GM12878 (cell line): ENCODE measurements around the gene CA9.

Experiments used
- BCL11A ChIP-seq: IDR thresholded peaks from 2 replicates; pipeline ENCODE4 v1.6.1; 2011; ENCODE audit warnings: low read depth, low read length
- BHLHE40 ChIP-seq, 2 experiments: fragments of 450-650 bp in 1 of 2; IDR thresholded peaks; 2 replicates each; pipeline ENCODE4 v1.6.1; 2011 to 2017; ENCODE audit warnings: low read depth in 2 of 2, borderline replicate concordance in 1 of 2, improper control_type of control experiment in 1 of 2, low read length in 1 of 2, mild to moderate bottlenecking in 1 of 2
- EP300 ChIP-seq, 2 experiments: fragments of 150-350 bp in 1 of 2; IDR thresholded peaks; 2 replicates each; pipeline ENCODE4 v1.6.1; 2011 to 2012; ENCODE audit warnings: low read depth in 2 of 2, low read length in 2 of 2, borderline replicate concordance in 1 of 2, improper control_type of control experiment in 1 of 2, inconsistent platforms in 1 of 2; ENCODE audit not compliant: control insufficient read depth in 1 of 2
- HCFC1 ChIP-seq: fragments of 150-350 bp; IDR thresholded peaks from 2 replicates; pipeline ENCODE4 v1.6.1; 2014; ENCODE audit warnings: low read length
- SMC3 ChIP-seq: IDR thresholded peaks from 2 replicates; pipeline ENCODE4 v1.6.1; 2011; ENCODE audit warnings: low read length, improper control_type of control experiment, borderline replicate concordance
- ZNF274 ChIP-seq: IDR thresholded peaks from one replicate; pipeline ENCODE4 v1.8.0; 2011; ENCODE audit not compliant: insufficient read length, insufficient read depth
- TF ChIP-seq, protein P1 (sequence below): fragments of 450-650 bp; IDR thresholded peaks from 2 replicates; pipeline ENCODE4 v1.6.1; 2017; ENCODE audit warnings: antibody characterized with exemption, mild to moderate bottlenecking, moderate library complexity
- TF ChIP-seq, protein P2 (sequence below), 3 experiments: IDR thresholded peaks in 2 of 3; conservative IDR thresholded peaks in 1 of 3; 2 replicates each; pipeline ENCODE4 v1.5.1; 2011; ENCODE audit warnings: low read depth in 3 of 3, low read length in 3 of 3, mild to moderate bottlenecking in 3 of 3, control low read depth in 2 of 3, moderate library complexity in 2 of 3, inconsistent platforms in 1 of 3, mixed read lengths in 1 of 3; ENCODE audit not compliant: control insufficient read depth in 2 of 3, insufficient read depth in 1 of 3; ENCODE audit errors: extremely low read depth in 1 of 3
- TF ChIP-seq, protein P3 (sequence below): IDR thresholded peaks from 2 replicates; pipeline ENCODE4 v1.6.1; 2011; ENCODE audit warnings: low read depth, mild to moderate bottlenecking, low read length, moderate library complexity, borderline replicate concordance; ENCODE audit errors: extremely low read depth

DNA sequence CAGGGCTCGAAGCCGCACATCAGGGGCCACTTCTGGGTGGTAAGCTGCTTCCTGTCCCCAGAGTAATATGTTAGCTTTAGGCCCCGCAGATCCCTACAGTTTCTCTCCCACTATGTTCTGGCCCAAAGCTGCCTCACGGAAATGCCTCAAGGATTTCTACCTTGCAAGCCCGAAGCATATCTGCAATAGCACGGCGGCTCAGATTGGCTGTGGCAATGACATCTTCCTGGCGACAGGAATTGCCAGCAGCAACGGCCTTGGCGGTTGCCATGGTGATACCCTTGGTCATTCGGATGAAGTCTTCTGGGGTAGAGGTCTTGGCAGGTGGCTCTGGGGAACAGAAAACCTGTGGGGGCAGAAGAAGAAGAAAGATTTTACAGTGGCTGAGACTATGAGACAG is 26.3 kb downstream of the CA9 start:
- TF ChIP-seq BHLHE40 (IDR thresholded peaks at IDR 0.05; ENCODE audit: borderline replicate concordance in 1 of 2, low read depth in 2 of 2, low read length in 1 of 2) (no peak), SMC3 (no peak), BCL11A (no peak), EP300 (IDR thresholded peaks at IDR 0.05; ENCODE audit: borderline replicate concordance in 1 of 2, control insufficient read depth in 1 of 2, low read depth in 2 of 2, low read length in 2 of 2) (no peak), ZNF274 (no peak), HCFC1 (no peak)
- TF ChIP-seq, protein P1, sequence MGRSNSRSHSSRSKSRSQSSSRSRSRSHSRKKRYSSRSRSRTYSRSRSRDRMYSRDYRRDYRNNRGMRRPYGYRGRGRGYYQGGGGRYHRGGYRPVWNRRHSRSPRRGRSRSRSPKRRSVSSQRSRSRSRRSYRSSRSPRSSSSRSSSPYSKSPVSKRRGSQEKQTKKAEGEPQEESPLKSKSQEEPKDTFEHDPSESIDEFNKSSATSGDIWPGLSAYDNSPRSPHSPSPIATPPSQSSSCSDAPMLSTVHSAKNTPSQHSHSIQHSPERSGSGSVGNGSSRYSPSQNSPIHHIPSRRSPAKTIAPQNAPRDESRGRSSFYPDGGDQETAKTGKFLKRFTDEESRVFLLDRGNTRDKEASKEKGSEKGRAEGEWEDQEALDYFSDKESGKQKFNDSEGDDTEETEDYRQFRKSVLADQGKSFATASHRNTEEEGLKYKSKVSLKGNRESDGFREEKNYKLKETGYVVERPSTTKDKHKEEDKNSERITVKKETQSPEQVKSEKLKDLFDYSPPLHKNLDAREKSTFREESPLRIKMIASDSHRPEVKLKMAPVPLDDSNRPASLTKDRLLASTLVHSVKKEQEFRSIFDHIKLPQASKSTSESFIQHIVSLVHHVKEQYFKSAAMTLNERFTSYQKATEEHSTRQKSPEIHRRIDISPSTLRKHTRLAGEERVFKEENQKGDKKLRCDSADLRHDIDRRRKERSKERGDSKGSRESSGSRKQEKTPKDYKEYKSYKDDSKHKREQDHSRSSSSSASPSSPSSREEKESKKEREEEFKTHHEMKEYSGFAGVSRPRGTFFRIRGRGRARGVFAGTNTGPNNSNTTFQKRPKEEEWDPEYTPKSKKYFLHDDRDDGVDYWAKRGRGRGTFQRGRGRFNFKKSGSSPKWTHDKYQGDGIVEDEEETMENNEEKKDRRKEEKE, result no peak
- TF ChIP-seq, protein P2, sequence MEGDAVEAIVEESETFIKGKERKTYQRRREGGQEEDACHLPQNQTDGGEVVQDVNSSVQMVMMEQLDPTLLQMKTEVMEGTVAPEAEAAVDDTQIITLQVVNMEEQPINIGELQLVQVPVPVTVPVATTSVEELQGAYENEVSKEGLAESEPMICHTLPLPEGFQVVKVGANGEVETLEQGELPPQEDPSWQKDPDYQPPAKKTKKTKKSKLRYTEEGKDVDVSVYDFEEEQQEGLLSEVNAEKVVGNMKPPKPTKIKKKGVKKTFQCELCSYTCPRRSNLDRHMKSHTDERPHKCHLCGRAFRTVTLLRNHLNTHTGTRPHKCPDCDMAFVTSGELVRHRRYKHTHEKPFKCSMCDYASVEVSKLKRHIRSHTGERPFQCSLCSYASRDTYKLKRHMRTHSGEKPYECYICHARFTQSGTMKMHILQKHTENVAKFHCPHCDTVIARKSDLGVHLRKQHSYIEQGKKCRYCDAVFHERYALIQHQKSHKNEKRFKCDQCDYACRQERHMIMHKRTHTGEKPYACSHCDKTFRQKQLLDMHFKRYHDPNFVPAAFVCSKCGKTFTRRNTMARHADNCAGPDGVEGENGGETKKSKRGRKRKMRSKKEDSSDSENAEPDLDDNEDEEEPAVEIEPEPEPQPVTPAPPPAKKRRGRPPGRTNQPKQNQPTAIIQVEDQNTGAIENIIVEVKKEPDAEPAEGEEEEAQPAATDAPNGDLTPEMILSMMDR (IDR thresholded peaks at IDR 0.05 in 2 of 3, conservative IDR thresholded peaks at IDR 0.05 in 1 of 3; ENCODE audit: control insufficient read depth in 2 of 3, extremely low read depth in 1 of 3, insufficient read depth in 1 of 3, low read depth in 3 of 3, low read length in 3 of 3), result no peak
- TF ChIP-seq, protein P3, sequence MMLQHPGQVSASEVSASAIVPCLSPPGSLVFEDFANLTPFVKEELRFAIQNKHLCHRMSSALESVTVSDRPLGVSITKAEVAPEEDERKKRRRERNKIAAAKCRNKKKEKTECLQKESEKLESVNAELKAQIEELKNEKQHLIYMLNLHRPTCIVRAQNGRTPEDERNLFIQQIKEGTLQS, result no peak
